ENCODE results near the gene SHROOM3. TPM values are rescaled to one million over a fixed set of nuclear protein-coding genes. Genes with fewer than 3 reads are reported as not detected.

SHROOM3 gene
- total RNA-seq, 1 donor from 2014 or later: not detected

DNA sequence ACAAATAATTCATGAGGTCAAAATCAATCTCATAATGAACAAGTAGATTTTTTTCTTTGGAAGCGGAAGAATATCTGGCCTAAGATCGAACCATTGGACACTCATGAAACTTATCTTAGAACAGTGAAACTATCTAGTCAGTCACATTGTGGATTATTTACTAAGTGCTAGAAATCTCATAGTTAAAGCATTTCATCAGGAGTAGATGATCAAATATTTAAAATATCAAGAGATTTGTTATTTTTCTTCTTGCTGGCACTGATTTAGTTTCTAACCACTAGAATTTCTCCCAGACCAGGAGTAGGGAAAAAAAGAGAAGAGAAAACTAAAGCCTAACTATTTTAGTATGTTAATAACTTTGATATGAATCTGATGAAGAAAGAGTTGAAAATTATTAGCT lies 105.5 kb downstream of the SHROOM3 start:
- Mint-ChIP-seq H3K4me1 (ENCODE audit: low read depth) (peaks cover 6% of the 10 kb centered on the region), H3K4me3 (ENCODE audit: low read depth) (no peak overlapping the region), H3K27me3 (ENCODE audit: low read depth) (no peaks in the 10 kb centered on the region), H3K27ac (no peak overlapping the region), H3K9me3 (no peaks in the 10 kb centered on the region), H3K36me3 (ENCODE audit: low read depth) (no peaks in the 10 kb centered on the region)
- no peak for DNase-seq (ENCODE audit: low spot score)
- intact Hi-C loops (cut with micrococcal nuclease): no loop called here

DNA sequence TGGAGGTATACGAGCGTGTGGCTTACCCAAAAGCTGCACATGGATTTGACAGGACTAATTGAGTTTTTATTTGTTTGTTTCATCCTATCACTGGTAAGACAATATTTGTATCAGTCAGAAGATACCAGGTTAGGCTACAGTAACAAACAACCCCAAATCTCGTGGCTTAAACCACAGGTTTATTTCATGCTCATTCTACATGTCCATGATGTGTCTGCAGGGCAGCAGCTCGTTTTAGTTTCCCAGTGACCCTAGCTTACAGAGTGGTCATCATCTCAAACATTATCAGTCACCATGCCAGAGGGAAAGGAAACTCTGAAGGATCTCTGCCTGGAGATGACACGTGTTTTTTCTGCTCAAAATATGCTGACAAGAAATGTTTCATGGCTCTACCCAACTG lies 108.3 kb downstream of the SHROOM3 start:
- Mint-ChIP-seq H3K36me3 (ENCODE audit: low read depth) (no peaks in the 10 kb centered on the region), H3K4me1 (ENCODE audit: low read depth) (peaks cover 10% of the 10 kb centered on the region), H3K27ac (no peak overlapping the region), H3K4me3 (ENCODE audit: low read depth) (no peak overlapping the region), H3K9me3 (no peaks in the 10 kb centered on the region), H3K27me3 (ENCODE audit: low read depth) (peaks cover 11% of the 10 kb centered on the region)
- intact Hi-C loops (cut with micrococcal nuclease): no loop called here
- no peak for DNase-seq (ENCODE audit: low spot score)

DNA sequence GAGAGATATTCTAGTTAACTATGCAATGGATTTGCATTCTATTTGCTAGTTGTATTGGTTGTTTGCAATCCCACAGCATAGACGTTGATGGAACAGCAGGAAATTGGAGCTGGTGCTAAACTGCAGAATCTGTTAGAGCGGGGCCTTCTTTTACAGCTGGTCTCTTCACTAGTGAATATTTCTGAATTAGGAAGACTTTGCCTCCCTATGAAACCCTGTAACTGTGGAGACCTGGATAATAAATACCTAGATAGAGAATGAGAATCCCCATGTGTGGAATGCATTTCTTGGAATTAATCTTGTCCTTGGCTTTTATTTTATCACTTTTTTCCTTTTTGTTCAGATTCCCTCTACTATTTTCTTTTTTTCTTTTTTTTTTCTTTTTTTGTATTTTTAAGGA lies 109.7 kb downstream of the SHROOM3 start:
- peaks cover 11% of the 10 kb centered on the region for H3K27me3 Mint-ChIP-seq (ENCODE audit: low read depth)
- DNase-seq (ENCODE audit: low spot score): no peak
- H3K4me1 Mint-ChIP-seq (ENCODE audit: low read depth): peaks cover 10% of the 10 kb centered on the region
- no peak overlapping the region for H3K4me3 Mint-ChIP-seq (ENCODE audit: low read depth)
- H3K36me3 Mint-ChIP-seq (ENCODE audit: low read depth): no peaks in the 10 kb centered on the region
- H3K9me3 Mint-ChIP-seq: no peaks in the 10 kb centered on the region
- intact Hi-C loops (cut with micrococcal nuclease): no loop called here
- H3K27ac Mint-ChIP-seq: no peak overlapping the region

DNA sequence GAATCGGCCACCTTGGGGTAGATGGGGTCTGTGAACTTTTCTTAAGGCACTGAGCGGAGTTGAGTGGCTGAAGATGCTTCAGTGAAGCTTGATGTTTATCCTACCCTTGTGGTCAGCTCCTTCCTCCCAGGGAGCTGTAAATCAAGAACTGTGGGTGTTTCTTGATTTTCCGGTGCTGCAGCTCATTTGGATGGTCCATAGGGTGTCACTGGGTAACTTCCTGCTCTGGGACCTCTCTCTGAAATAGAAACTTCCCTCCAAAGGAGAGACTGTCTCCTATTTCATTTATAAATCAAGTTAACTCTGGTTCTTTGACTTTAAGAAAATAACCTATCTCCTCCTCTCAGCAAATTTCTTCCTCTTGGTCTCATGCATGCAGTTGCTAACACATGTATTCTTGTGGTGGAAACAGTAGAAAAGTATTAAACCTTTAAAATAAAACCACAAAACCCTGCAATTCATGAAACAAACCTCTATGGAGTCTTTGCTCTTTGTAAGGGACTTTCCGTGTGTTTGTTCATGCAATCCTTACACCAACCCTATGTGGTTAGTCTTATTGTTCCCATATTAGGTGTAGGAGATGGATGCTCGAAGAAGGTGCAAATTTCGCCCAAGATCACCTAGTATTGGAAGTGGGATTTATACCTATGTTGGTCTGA lies 110.3 kb downstream of the SHROOM3 start:
- H3K27me3 Mint-ChIP-seq (ENCODE audit: low read depth): peaks cover 11% of the 10 kb centered on the region
- no peak for DNase-seq (ENCODE audit: low spot score)
- no peak overlapping the region for H3K4me3 Mint-ChIP-seq (ENCODE audit: low read depth)
- H3K4me1 Mint-ChIP-seq (ENCODE audit: low read depth): peaks cover 10% of the 10 kb centered on the region
- H3K36me3 Mint-ChIP-seq (ENCODE audit: low read depth): no peaks in the 10 kb centered on the region
- intact Hi-C loops (cut with micrococcal nuclease): no loop called here
- no peak overlapping the region for H3K27ac Mint-ChIP-seq
- H3K9me3 Mint-ChIP-seq: no peaks in the 10 kb centered on the region

DNA sequence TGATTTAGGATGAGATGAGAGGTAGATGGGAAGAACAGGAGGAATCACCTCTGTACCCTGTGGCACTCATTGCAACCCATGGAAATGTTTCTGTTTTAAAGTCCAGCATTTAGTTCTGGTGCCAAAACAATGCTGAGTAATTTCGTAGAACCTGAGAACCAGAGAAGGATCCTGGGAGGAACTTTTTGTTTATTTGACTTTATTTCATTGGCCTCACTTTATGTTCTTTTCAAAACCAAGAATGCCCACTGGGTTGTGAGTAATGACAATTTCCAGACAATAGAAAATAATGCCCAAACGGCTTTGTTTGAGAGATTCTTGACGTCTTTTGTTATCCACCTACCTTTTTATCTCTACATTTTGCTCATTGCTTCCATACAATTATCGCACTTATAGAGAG lies 111.3 kb downstream of the SHROOM3 start:
- Mint-ChIP-seq H3K9me3 (no peaks in the 10 kb centered on the region), H3K36me3 (ENCODE audit: low read depth) (no peaks in the 10 kb centered on the region), H3K27me3 (ENCODE audit: low read depth) (peaks cover 11% of the 10 kb centered on the region), H3K4me1 (ENCODE audit: low read depth) (peaks cover 10% of the 10 kb centered on the region), H3K4me3 (ENCODE audit: low read depth) (no peak overlapping the region), H3K27ac (no peak overlapping the region)
- intact Hi-C loops (cut with micrococcal nuclease): no loop called here
- no peak for DNase-seq (ENCODE audit: low spot score)

DNA sequence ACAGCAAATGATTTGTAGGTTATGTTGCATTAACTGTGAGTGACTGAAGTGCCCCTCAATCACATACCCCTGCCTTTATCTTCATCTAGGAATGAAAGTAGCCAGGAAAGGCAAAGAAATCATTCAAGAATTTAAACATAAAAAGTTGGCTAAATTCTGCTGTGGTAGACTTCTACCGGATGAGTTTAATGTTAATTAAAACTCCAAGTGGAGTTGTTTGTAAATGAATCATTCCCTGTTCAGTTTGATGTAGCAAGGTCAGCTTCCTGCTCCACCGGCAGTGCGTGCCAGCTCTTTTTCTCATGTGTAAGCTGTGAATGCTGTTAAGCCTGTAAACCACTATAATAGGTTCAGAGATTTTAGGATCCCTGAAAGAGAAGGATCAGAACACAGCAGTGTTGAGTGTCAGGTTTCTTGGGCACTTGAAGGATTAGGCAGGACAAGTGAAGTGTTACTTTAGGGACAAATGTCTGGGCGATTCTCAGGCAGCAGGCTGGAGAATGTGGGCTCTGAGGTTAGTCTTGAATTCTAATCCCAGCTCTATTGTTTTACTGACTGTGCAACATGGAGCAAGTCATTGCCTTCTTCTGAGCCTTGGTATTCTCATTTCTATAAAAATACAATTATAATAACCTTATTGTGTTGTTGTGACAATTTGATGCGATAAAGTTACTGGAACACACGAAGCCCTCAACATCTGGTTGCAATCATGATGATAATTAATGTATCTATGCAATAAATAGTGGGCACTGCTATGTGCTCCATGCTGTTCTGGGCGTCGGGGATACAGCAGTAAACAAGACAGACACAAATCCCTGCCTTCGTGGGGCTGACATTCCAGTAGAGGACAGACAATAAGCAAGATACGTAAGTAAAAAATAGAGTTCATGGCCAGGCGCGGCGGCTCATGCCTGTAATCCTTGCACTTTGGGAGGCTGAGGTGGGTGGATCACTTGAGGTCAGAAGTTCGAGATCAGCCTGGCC lies 112.0 kb downstream of the SHROOM3 start:
- Mint-ChIP-seq H3K27me3 (ENCODE audit: low read depth) (peaks cover 11% of the 10 kb centered on the region), H3K4me3 (ENCODE audit: low read depth) (no peak overlapping the region), H3K36me3 (ENCODE audit: low read depth) (no peaks in the 10 kb centered on the region), H3K9me3 (no peaks in the 10 kb centered on the region), H3K27ac (no peak overlapping the region), H3K4me1 (ENCODE audit: low read depth) (peaks cover 10% of the 10 kb centered on the region)
- DNase-seq (ENCODE audit: low spot score): no peak
- intact Hi-C loops (cut with micrococcal nuclease): no loop called here

DNA sequence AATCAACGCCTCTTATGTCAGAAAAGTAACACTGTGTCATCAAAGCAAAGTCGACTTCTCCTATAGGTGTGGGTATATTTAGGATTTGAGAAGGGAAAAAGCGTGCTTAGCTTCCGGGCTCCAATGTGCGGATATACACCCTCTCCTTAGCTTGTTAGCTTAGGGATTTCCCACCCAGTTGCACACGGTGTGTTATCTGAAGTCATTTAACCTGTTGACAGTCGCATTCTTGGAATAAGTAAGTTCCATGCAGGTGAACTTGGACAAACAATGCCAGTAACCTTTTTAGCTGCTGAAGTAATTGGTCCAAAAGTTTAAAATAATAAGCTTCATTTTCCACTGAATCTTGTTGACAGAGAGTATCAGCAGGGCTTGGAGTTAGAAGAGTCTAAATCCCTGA lies 113.7 kb downstream of the SHROOM3 start:
- peaks cover 11% of the 10 kb centered on the region for H3K27me3 Mint-ChIP-seq (ENCODE audit: low read depth)
- H3K4me3 Mint-ChIP-seq (ENCODE audit: low read depth): no peak overlapping the region
- no peaks in the 10 kb centered on the region for H3K36me3 Mint-ChIP-seq (ENCODE audit: low read depth)
- H3K9me3 Mint-ChIP-seq: no peaks in the 10 kb centered on the region
- H3K27ac Mint-ChIP-seq: no peak overlapping the region
- no peak for DNase-seq (ENCODE audit: low spot score)
- intact Hi-C loops (cut with micrococcal nuclease): no loop called here
- H3K4me1 Mint-ChIP-seq (ENCODE audit: low read depth): peaks cover 10% of the 10 kb centered on the region

DNA sequence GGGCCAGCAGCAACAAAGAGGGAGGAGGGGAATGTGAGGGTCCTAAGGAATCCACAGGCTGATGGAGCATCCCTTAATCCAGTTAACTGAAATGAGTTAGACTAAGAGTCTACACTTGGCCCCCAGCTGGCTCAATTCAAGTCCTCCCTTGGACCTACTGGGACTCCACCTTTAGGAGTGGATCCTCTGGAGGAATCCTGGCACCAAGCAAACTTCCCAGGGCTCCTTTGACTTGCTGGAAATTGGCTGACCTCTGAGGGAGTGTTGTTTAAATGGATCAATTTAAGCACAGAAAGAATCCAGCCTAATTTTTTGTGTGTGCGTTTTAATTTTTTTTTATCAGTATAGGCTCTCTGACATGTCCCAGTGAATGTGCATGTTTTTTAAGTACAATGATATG lies 114.7 kb downstream of the SHROOM3 start:
- Mint-ChIP-seq H3K4me1 (ENCODE audit: low read depth) (peaks cover 10% of the 10 kb centered on the region), H3K27ac (no peak overlapping the region), H3K9me3 (no peaks in the 10 kb centered on the region), H3K4me3 (ENCODE audit: low read depth) (no peak overlapping the region), H3K36me3 (ENCODE audit: low read depth) (no peaks in the 10 kb centered on the region), H3K27me3 (ENCODE audit: low read depth) (peaks cover 11% of the 10 kb centered on the region)
- intact Hi-C loops (cut with micrococcal nuclease): no loop called here
- DNase-seq (ENCODE audit: low spot score): no peak

DNA sequence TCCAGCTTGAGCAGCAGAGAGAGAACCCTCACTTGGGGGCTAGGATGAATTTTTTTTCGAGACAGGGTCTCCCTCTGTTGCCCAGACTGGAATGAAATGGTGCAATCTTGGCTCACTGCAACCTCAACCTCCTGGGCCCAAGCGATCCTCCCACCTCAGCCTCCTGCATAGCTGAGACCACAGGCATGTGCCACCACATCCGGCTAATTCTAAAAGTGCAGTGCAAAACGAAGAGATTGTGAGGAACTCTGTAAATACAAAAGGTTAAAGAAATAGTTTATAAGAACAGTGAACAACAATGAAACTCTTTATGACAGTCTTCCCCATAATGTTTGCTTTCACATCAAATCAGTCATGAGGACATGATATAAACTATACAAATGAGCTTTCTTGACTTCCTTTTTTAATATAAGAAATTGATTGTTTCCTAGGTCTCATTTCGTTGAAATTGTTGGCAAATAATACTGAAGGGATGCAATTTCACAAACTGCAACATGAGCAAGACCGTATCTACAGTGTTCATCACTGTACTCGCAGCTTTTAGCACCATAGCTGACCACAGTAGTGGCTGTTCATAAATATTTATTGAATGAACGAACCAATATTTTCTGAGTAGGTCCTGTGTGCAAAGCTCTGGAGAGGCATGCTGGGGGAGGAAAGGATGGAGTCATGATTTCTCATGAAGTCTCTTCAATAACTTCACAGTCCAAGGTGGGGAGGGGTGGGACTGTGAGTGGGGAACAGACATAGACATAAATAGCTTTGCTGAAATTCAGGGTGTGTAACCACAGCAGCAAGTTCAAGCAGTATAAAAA lies 116.1 kb downstream of the SHROOM3 start:
- DNase-seq (ENCODE audit: low spot score): no peak
- Mint-ChIP-seq H3K27ac (no peak overlapping the region), H3K4me1 (ENCODE audit: low read depth) (no peaks in the 10 kb centered on the region), H3K4me3 (ENCODE audit: low read depth) (no peak overlapping the region), H3K9me3 (no peaks in the 10 kb centered on the region), H3K27me3 (ENCODE audit: low read depth) (peaks cover 11% of the 10 kb centered on the region), H3K36me3 (ENCODE audit: low read depth) (no peaks in the 10 kb centered on the region)
- intact Hi-C loops (cut with micrococcal nuclease): no loop called here

DNA sequence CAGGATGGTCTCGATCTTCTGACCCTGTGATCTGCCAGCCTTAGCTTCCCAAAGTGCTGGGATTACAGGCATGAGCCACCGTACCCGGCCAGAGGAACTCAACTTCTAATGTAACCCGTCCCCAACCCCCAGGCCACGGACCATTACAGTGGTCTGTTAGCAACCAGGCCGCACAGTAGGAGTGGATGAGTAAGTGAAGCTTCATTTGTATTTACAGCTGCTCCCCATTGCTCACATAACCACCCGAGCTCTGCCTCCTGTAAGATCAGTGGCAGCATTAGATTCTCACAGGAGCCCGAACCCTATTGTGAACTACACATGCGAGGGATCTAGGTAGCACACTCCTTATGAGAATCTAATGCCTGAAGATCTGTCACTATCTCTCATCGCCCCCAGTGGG lies 119.6 kb downstream of the SHROOM3 start:
- DNase-seq (ENCODE audit: low spot score): no peak
- Mint-ChIP-seq H3K9me3 (no peaks in the 10 kb centered on the region), H3K4me3 (ENCODE audit: low read depth) (no peak overlapping the region), H3K27ac (no peak overlapping the region), H3K36me3 (ENCODE audit: low read depth) (no peaks in the 10 kb centered on the region), H3K4me1 (ENCODE audit: low read depth) (no peaks in the 10 kb centered on the region), H3K27me3 (ENCODE audit: low read depth) (no peaks in the 10 kb centered on the region)
- intact Hi-C loops (cut with micrococcal nuclease): no loop called here

DNA sequence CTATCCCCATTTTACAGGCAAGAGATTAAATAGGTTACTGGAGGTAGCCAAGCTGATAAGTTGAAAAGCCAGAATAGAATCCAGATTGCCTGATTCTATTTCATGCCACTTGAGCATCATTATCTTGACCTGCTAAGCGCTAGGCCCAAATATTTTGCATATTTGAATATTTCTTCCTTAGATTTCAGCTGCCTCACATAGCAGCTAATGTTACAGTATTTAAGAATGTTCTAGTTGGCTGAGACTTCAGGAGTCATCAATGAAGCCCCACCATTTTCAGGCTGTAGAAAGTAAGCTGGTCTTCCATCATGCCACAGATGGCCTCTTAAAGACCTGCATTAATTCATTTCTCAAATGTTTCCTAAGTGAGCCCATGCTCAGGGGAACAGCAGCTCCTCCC lies 121.4 kb downstream of the SHROOM3 start:
- peaks cover 5% of the 10 kb centered on the region for H3K27me3 Mint-ChIP-seq (ENCODE audit: low read depth)
- H3K27ac Mint-ChIP-seq: no peak overlapping the region
- intact Hi-C loops (cut with micrococcal nuclease): no loop called here
- H3K36me3 Mint-ChIP-seq (ENCODE audit: low read depth): no peaks in the 10 kb centered on the region
- no peaks in the 10 kb centered on the region for H3K4me1 Mint-ChIP-seq (ENCODE audit: low read depth)
- no peaks in the 10 kb centered on the region for H3K9me3 Mint-ChIP-seq
- H3K4me3 Mint-ChIP-seq (ENCODE audit: low read depth): no peak overlapping the region
- no peak for DNase-seq (ENCODE audit: low spot score)

DNA sequence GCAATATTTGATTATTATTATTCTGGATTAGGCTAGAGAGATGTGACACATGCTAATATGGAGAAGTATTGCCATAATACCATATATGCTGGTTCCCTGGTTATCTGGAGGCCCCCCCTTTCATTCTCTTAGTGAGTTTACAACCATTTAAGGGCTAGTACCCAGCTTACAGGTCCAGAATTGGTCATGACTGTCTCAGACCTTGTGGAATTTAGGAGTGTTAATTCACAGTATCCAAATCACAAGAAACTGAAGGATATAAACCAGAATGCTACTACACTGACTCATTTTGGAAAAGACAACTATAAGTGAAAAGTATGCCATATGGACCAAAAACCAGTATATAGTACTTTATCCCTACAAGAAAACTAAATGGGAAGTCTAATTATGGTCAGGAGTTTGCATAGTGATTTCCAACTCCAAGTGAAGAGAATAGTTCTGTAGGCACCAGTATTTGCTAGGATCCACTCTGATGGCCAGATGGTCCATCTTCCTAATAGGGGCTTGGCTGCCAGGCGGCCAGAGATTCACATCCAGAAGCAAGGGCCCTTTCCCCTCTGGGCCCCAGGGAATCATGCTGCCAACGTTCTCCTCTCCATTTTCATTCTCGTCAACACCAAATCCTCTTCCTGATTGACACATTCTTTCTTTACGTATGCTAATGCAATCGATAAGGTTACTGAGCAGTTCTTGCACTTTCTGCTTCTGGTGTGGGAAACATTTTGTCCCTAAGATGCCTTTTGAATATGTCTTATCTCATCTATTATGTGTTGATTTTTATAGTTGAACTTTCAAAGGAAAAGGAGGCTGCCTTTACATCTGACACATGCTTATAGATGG lies 123.6 kb downstream of the SHROOM3 start:
- Mint-ChIP-seq H3K4me1 (ENCODE audit: low read depth) (peaks cover 5% of the 10 kb centered on the region), H3K27ac (no peak overlapping the region), H3K9me3 (no peaks in the 10 kb centered on the region), H3K27me3 (ENCODE audit: low read depth) (peaks cover 5% of the 10 kb centered on the region), H3K4me3 (ENCODE audit: low read depth) (no peak overlapping the region), H3K36me3 (ENCODE audit: low read depth) (no peaks in the 10 kb centered on the region)
- intact Hi-C loops (cut with micrococcal nuclease): no loop called here
- no peak for DNase-seq (ENCODE audit: low spot score)
